NT2/D1 (cell line): ENCODE results near the gene RNF135.

Source experiments
- DNase-seq: peaks from one replicate; pipeline ENCODE4 v3.0.0-alpha.2; 2011; ENCODE audit warnings: low read depth, low spot score
- H3K27me3 ChIP-seq: 2 replicates; pipeline ENCODE4 v1.6.0; 2011; ENCODE audit warnings: mild to moderate bottlenecking; ENCODE audit not compliant: insufficient read length, insufficient read depth
- H3K36me3 ChIP-seq: 2 replicates; pipeline ENCODE4 v1.6.1; 2011; ENCODE audit warnings: mild to moderate bottlenecking, low read length, mixed read lengths; ENCODE audit not compliant: insufficient read depth, insufficient read length
- H3K4me1 ChIP-seq: 2 replicates; pipeline ENCODE4 v1.5.1; 2011; ENCODE audit not compliant: insufficient read depth, insufficient read length
- H3K4me3 ChIP-seq: 2 replicates; pipeline ENCODE4 v1.5.1; 2011; ENCODE audit warnings: low read depth; ENCODE audit not compliant: insufficient read length
- H3K9ac ChIP-seq: 2 replicates; pipeline ENCODE4 v1.6.0; 2011; ENCODE audit warnings: low read depth; ENCODE audit not compliant: insufficient read length
- H3K9me3 ChIP-seq: 2 replicates; pipeline ENCODE4 v1.5.1; 2011; ENCODE audit warnings: mild to moderate bottlenecking, low read length; ENCODE audit not compliant: insufficient read depth
- SUZ12 ChIP-seq: IDR thresholded peaks from 2 replicates; pipeline ENCODE4 v1.6.1; 2011; ENCODE audit not compliant: insufficient read length, insufficient read depth; ENCODE audit errors: extremely low read depth
- YY1 ChIP-seq: IDR thresholded peaks from 2 replicates; pipeline ENCODE4 v1.6.1; 2011; ENCODE audit not compliant: insufficient read length, insufficient read depth
- ZNF274 ChIP-seq: IDR thresholded peaks from 2 replicates; pipeline ENCODE4 v1.6.1; 2011; ENCODE audit warnings: mild to moderate bottlenecking, low read depth, low read length

Gene RNF135

GRCh38 chr17:30947796-30948195, 23.0 kb upstream of the RNF135 start:
- Histone ChIP-seq H3K27me3 (no peaks in the 10 kb centered on the region), H3K9ac (no peak overlapping the region), H3K9me3 (no peaks in the 10 kb centered on the region), H3K4me3 (no peak overlapping the region), H3K4me1 (no peaks in the 10 kb centered on the region), H3K36me3 (no peaks in the 10 kb centered on the region)
- TF ChIP-seq YY1 (no peak), SUZ12 (no peak), ZNF274 (no peak)
- DNase-seq = no peak

- Histone ChIP-seq H3K36me3 (no peaks in the 10 kb centered on the region), H3K27me3 (no peaks in the 10 kb centered on the region), H3K4me3 (no peak overlapping the region), H3K4me1 (no peaks in the 10 kb centered on the region), H3K9me3 (no peaks in the 10 kb centered on the region), H3K9ac (no peak overlapping the region)
- no peak for TF ChIP-seq SUZ12
- TF ChIP-seq ZNF274 = no peak
- TF ChIP-seq YY1 = no peak
- no peak for DNase-seq
Measured at GRCh38 chr17:30950189-30950588, 20.6 kb upstream of the RNF135 start.

- Histone ChIP-seq H3K4me1 (no peaks in the 10 kb centered on the region), H3K36me3 (no peaks in the 10 kb centered on the region), H3K27me3 (no peaks in the 10 kb centered on the region), H3K9ac (no peak overlapping the region), H3K4me3 (no peak overlapping the region), H3K9me3 (no peaks in the 10 kb centered on the region)
- DNase-seq = no peak
- no peak for TF ChIP-seq SUZ12
Measured at GRCh38 chr17:30950669-30951399, 20.0 kb upstream of the RNF135 start.

- Histone ChIP-seq H3K9ac (peak overlapping the region; percentile 21), H3K4me1 (peaks cover 2% of the 10 kb centered on the region), H3K9me3 (no peaks in the 10 kb centered on the region), H3K27me3 (no peaks in the 10 kb centered on the region), H3K36me3 (no peaks in the 10 kb centered on the region), H3K4me3 (no peak overlapping the region)
- DNase-seq = no peak
- TF ChIP-seq ZNF274 (no peak), YY1 (no peak), SUZ12 (no peak)
Measured at GRCh38 chr17:30952638-30953393, 18.0 kb upstream of the RNF135 start.

- Histone ChIP-seq H3K9me3 (no peaks in the 10 kb centered on the region), H3K4me1 (peaks cover 2% of the 10 kb centered on the region), H3K36me3 (no peaks in the 10 kb centered on the region), H3K4me3 (no peak overlapping the region), H3K9ac (no peak overlapping the region), H3K27me3 (no peaks in the 10 kb centered on the region)
- TF ChIP-seq YY1 = no peak
- TF ChIP-seq SUZ12 = no peak
- DNase-seq = no peak
Measured at GRCh38 chr17:30954046-30954830, 16.6 kb upstream of the RNF135 start.

GRCh38 chr17:30956764-30957374, 14.0 kb upstream of the RNF135 start:
- no peak overlapping the region for H3K9ac ChIP-seq
- no peaks in the 10 kb centered on the region for H3K27me3 ChIP-seq
- H3K4me3 ChIP-seq = no peak overlapping the region
- H3K4me1 ChIP-seq = peaks cover 4% of the 10 kb centered on the region
- TF ChIP-seq SUZ12 (no peak), YY1 (no peak), ZNF274 (no peak)
- no peak for DNase-seq
- H3K9me3 ChIP-seq = no peaks in the 10 kb centered on the region
- no peaks in the 10 kb centered on the region for H3K36me3 ChIP-seq

GRCh38 chr17:30957741-30958140, 13.1 kb upstream of the RNF135 start:
- no peak for TF ChIP-seq ZNF274
- no peak for TF ChIP-seq YY1
- no peak for TF ChIP-seq SUZ12
- Histone ChIP-seq H3K9ac (no peak overlapping the region), H3K4me1 (peaks cover 4% of the 10 kb centered on the region)

More at GRCh38 chr17:30957741-30958140, 13.1 kb upstream of the RNF135 start:
- Histone ChIP-seq H3K4me3 (no peak overlapping the region), H3K9me3 (no peaks in the 10 kb centered on the region), H3K36me3 (no peaks in the 10 kb centered on the region), H3K27me3 (no peaks in the 10 kb centered on the region)
- DNase-seq = no peak
